Measurements from ENCODE around the gene ERCC6L2. TPM values are rescaled to one million over a fixed set of nuclear protein-coding genes. Genes with fewer than 3 reads are reported as not detected.

The ERCC6L2 gene
- total RNA-seq, 1 experiment from 2014 or later, result 39.7 TPM

GRCh38 chr9:95836072-95836471, 39.4 kb upstream of the ERCC6L2 start:
- BruUV-seq (replicated peaks), result no TSS peak
- Histone ChIP-seq H3K36me3 (ENCODE audit: control insufficient read depth, insufficient read depth, low read length) (no peaks in the 10 kb centered on the region), H3K4me3 (ENCODE audit: low read depth in 2 of 2, low read length in 2 of 2) (no peak overlapping the region), H3K4me1 (ENCODE audit: control insufficient read depth, insufficient read depth, low read length) (no peaks in the 10 kb centered on the region), H3K9me3 (ENCODE audit: control insufficient read depth, insufficient read depth, low read depth, low read length) (no peaks in the 10 kb centered on the region), H3K27me3 (ENCODE audit: control insufficient read depth, insufficient read depth, low read length) (no peaks in the 10 kb centered on the region), H3K27ac (ENCODE audit: low read length) (no peak overlapping the region)
- ChIA-PET POLR2A (interaction anchor here (0.6 kb wide), 1 partner anchor 394 kb away, joined by 4 read pairs; no protein-coding TSS in a partner anchor), CTCF (no interaction called here)
- intact Hi-C loops (cut with micrococcal nuclease; ENCODE audit: unreplicated experiment) (no loop called here), in situ Hi-C loops (cut with HindIII; ENCODE audit: low pct_unique_long_range_greater_than_20kb, low sequenced_read_pairs) (no loop called here)
- DNase-seq (ENCODE audit: low read depth, low spot score), result no peak
- TF ChIP-seq CTCF (IDR thresholded peaks at IDR 0.05) (no peak), SIN3A (IDR thresholded peaks at IDR 0.05; ENCODE audit: borderline replicate concordance, insufficient read depth, low read depth, low read length) (no peak), REST (IDR thresholded peaks at IDR 0.05; ENCODE audit: insufficient read depth in 1 of 2, low read depth in 2 of 2, low read length in 1 of 2) (no peak), TCF7L2 (IDR thresholded peaks at IDR 0.05; ENCODE audit: low read depth, low read length) (no peak), POLR2AphosphoS5 (IDR thresholded peaks at IDR 0.05; ENCODE audit: low read depth, low read length) (no peak)
- no peak for ATAC-seq

- ChIA-PET CTCF (no interaction called here), POLR2A (no interaction called here)
- BruUV-seq (replicated peaks), result no TSS peak
- no peak for TF ChIP-seq POLR2AphosphoS5 (IDR thresholded peaks at IDR 0.05; ENCODE audit: low read depth, low read length)
- TF ChIP-seq SIN3A (IDR thresholded peaks at IDR 0.05; ENCODE audit: borderline replicate concordance, insufficient read depth, low read depth, low read length), result no peak
- no peak for TF ChIP-seq REST (IDR thresholded peaks at IDR 0.05; ENCODE audit: insufficient read depth in 1 of 2, low read depth in 2 of 2, low read length in 1 of 2)
- TF ChIP-seq TCF7L2 (IDR thresholded peaks at IDR 0.05; ENCODE audit: low read depth, low read length), result no peak
- no peak for TF ChIP-seq CTCF (IDR thresholded peaks at IDR 0.05)
- H3K27me3 ChIP-seq (ENCODE audit: control insufficient read depth, insufficient read depth, low read length), result no peaks in the 10 kb centered on the region
- no peak overlapping the region for H3K4me3 ChIP-seq (ENCODE audit: low read depth in 2 of 2, low read length in 2 of 2)
- no peak overlapping the region for H3K27ac ChIP-seq (ENCODE audit: low read length)
- in situ Hi-C loops (cut with HindIII; ENCODE audit: low pct_unique_long_range_greater_than_20kb, low sequenced_read_pairs) (no loop called here), intact Hi-C loops (cut with micrococcal nuclease; ENCODE audit: unreplicated experiment) (no loop called here)
- no peaks in the 10 kb centered on the region for H3K9me3 ChIP-seq (ENCODE audit: control insufficient read depth, insufficient read depth, low read depth, low read length)
- H3K4me1 ChIP-seq (ENCODE audit: control insufficient read depth, insufficient read depth, low read length), result no peaks in the 10 kb centered on the region
- ATAC-seq (no peak), DNase-seq (ENCODE audit: low read depth, low spot score) (no peak)
- H3K36me3 ChIP-seq (ENCODE audit: control insufficient read depth, insufficient read depth, low read length), result no peaks in the 10 kb centered on the region
Measured at GRCh38 chr9:95839012-95839411, 36.5 kb upstream of the ERCC6L2 start.
